Measurements from ENCODE around the gene KCNG4. TPM values are rescaled to one million over a fixed set of nuclear protein-coding genes. Genes with fewer than 3 reads are reported as not detected.

KCNG4 gene, protein sequence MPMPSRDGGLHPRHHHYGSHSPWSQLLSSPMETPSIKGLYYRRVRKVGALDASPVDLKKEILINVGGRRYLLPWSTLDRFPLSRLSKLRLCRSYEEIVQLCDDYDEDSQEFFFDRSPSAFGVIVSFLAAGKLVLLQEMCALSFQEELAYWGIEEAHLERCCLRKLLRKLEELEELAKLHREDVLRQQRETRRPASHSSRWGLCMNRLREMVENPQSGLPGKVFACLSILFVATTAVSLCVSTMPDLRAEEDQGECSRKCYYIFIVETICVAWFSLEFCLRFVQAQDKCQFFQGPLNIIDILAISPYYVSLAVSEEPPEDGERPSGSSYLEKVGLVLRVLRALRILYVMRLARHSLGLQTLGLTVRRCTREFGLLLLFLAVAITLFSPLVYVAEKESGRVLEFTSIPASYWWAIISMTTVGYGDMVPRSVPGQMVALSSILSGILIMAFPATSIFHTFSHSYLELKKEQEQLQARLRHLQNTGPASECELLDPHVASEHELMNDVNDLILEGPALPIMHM
- total RNA-seq (not detected in 2 replicates), polyA plus RNA-seq (not detected in 2 replicates), polyA minus RNA-seq (ENCODE audit: low replicate concordance) (not detected in 2 replicates)
- polyA plus RNA-seq (2012) = not detected in 2 replicates

GRCh38 chr16:84239909-84240308, at the start of gene KCNG4:
KCNG4 (minus strand) TSS chr16:84240012; CDS start chr16:84237485, 2,527 bp downstream.
- no peaks in the 10 kb centered on the region for H3K79me2 ChIP-seq (ENCODE audit: control insufficient read depth, insufficient read depth, low read length)
- DNase-seq (ENCODE audit: low read depth in 2 of 2) = no peak
- H3K27ac ChIP-seq (ENCODE audit: insufficient read depth, low read length) = no peak within 1 kb of the TSS
- H3K36me3 ChIP-seq (ENCODE audit: control insufficient read depth, insufficient read depth, low read length) = no peaks in the 10 kb centered on the region
- H4K20me1 ChIP-seq (ENCODE audit: control insufficient read depth, extremely low read depth, insufficient read depth, low read length) = no peaks in the 10 kb centered on the region
- no peak within 1 kb of the TSS for H3K4me3 ChIP-seq (replicated peaks in 1 of 4; ENCODE audit: control extremely low read depth in 1 of 4, insufficient read depth in 1 of 4, low read depth in 3 of 4, low read length in 4 of 4)
- H3K9ac ChIP-seq (ENCODE audit: insufficient read depth, low read length) = no peak within 1 kb of the TSS
- no peak within 1 kb of the TSS for H2AFZ ChIP-seq (ENCODE audit: low read length)
- no peaks in the 10 kb centered on the region for H3K4me1 ChIP-seq (ENCODE audit: control insufficient read depth, extremely low read depth, insufficient read depth, low read length)
- no peaks in the 10 kb centered on the region for H3K9me3 ChIP-seq (ENCODE audit: control insufficient read depth, insufficient read depth, low read depth, low read length)
- H3K27me3 ChIP-seq (ENCODE audit: control insufficient read depth, insufficient read depth, low read length) = peaks cover 22% of the 10 kb centered on the region
- TF ChIP-seq, protein P1, sequence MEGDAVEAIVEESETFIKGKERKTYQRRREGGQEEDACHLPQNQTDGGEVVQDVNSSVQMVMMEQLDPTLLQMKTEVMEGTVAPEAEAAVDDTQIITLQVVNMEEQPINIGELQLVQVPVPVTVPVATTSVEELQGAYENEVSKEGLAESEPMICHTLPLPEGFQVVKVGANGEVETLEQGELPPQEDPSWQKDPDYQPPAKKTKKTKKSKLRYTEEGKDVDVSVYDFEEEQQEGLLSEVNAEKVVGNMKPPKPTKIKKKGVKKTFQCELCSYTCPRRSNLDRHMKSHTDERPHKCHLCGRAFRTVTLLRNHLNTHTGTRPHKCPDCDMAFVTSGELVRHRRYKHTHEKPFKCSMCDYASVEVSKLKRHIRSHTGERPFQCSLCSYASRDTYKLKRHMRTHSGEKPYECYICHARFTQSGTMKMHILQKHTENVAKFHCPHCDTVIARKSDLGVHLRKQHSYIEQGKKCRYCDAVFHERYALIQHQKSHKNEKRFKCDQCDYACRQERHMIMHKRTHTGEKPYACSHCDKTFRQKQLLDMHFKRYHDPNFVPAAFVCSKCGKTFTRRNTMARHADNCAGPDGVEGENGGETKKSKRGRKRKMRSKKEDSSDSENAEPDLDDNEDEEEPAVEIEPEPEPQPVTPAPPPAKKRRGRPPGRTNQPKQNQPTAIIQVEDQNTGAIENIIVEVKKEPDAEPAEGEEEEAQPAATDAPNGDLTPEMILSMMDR (conservative IDR thresholded peaks at IDR 0.05 in 1 of 2, IDR thresholded peaks at IDR 0.05 in 1 of 2; ENCODE audit: low read depth in 1 of 2, low read length in 2 of 2) = no peak
- peak; percentile 10 for TF ChIP-seq EZH2 (IDR thresholded peaks at IDR 0.05; ENCODE audit: low read length, missing control alignments)
- H3K4me2 ChIP-seq (ENCODE audit: extremely low read depth, insufficient read depth, low read length) = no peak within 1 kb of the TSS

- no peak overlapping the region for H3K4me3 ChIP-seq (replicated peaks in 1 of 4; ENCODE audit: control extremely low read depth in 1 of 4, insufficient read depth in 1 of 4, low read depth in 3 of 4, low read length in 4 of 4)
- H3K36me3 ChIP-seq (ENCODE audit: control insufficient read depth, insufficient read depth, low read length) = no peaks in the 10 kb centered on the region
- no peak for TF ChIP-seq EZH2 (IDR thresholded peaks at IDR 0.05; ENCODE audit: low read length, missing control alignments)
- peaks cover 7% of the 10 kb centered on the region for H3K4me1 ChIP-seq (ENCODE audit: control insufficient read depth, extremely low read depth, insufficient read depth, low read length)
- no peak for DNase-seq (ENCODE audit: low read depth in 2 of 2)
- no peak overlapping the region for H2AFZ ChIP-seq (ENCODE audit: low read length)
- no peaks in the 10 kb centered on the region for H3K79me2 ChIP-seq (ENCODE audit: control insufficient read depth, insufficient read depth, low read length)
- H3K27ac ChIP-seq (ENCODE audit: insufficient read depth, low read length) = no peak overlapping the region
- no peaks in the 10 kb centered on the region for H4K20me1 ChIP-seq (ENCODE audit: control insufficient read depth, extremely low read depth, insufficient read depth, low read length)
- no peak overlapping the region for H3K9ac ChIP-seq (ENCODE audit: insufficient read depth, low read length)
- H3K4me2 ChIP-seq (ENCODE audit: extremely low read depth, insufficient read depth, low read length) = no peak overlapping the region
- H3K9me3 ChIP-seq (ENCODE audit: control insufficient read depth, insufficient read depth, low read depth, low read length) = no peaks in the 10 kb centered on the region
- peaks cover 4% of the 10 kb centered on the region for H3K27me3 ChIP-seq (ENCODE audit: control insufficient read depth, insufficient read depth, low read length)
Observed at GRCh38 chr16:84288902-84289301, 49.1 kb upstream of the KCNG4 start.

GRCh38 chr16:84286578-84287240, 46.9 kb upstream of the KCNG4 start:
- H3K4me2 ChIP-seq (ENCODE audit: extremely low read depth, insufficient read depth, low read length) = peak overlapping the region; percentile 16
- H3K9me3 ChIP-seq (ENCODE audit: control insufficient read depth, insufficient read depth, low read depth, low read length) = no peaks in the 10 kb centered on the region
- H2AFZ ChIP-seq (ENCODE audit: low read length) = peak overlapping the region; percentile 8
- H3K27me3 ChIP-seq (ENCODE audit: control insufficient read depth, insufficient read depth, low read length) = peaks cover 4% of the 10 kb centered on the region
- peaks cover 8% of the 10 kb centered on the region for H3K4me1 ChIP-seq (ENCODE audit: control insufficient read depth, extremely low read depth, insufficient read depth, low read length)
- peak overlapping the region; percentile 4 for H3K27ac ChIP-seq (ENCODE audit: insufficient read depth, low read length)
- peak in 1 of 2 donors; percentile 86 for DNase-seq (ENCODE audit: low read depth in 2 of 2)
- no peaks in the 10 kb centered on the region for H4K20me1 ChIP-seq (ENCODE audit: control insufficient read depth, extremely low read depth, insufficient read depth, low read length)
- no peak for TF ChIP-seq EZH2 (IDR thresholded peaks at IDR 0.05; ENCODE audit: low read length, missing control alignments)
- TF ChIP-seq, protein P1 (conservative IDR thresholded peaks at IDR 0.05 in 1 of 2, IDR thresholded peaks at IDR 0.05 in 1 of 2; ENCODE audit: low read depth in 1 of 2, low read length in 2 of 2) = no peak
- H3K79me2 ChIP-seq (ENCODE audit: control insufficient read depth, insufficient read depth, low read length) = no peaks in the 10 kb centered on the region
- H3K36me3 ChIP-seq (ENCODE audit: control insufficient read depth, insufficient read depth, low read length) = no peaks in the 10 kb centered on the region
- H3K9ac ChIP-seq (ENCODE audit: insufficient read depth, low read length) = no peak overlapping the region
- H3K4me3 ChIP-seq (replicated peaks in 1 of 4; ENCODE audit: control extremely low read depth in 1 of 4, insufficient read depth in 1 of 4, low read depth in 3 of 4, low read length in 4 of 4) = no peak overlapping the region

Measured in fibroblast of lung (primary cell).